ENCODE results near the gene TMPRSS11D.

GRCh38 chr4:67869580-67870190 lies 14.1 kb downstream of the TMPRSS11D start:
- TF ChIP-seq CTCF (IDR thresholded peaks at IDR 0.05; ENCODE audit: extremely low read depth in 1 of 2, insufficient read depth in 1 of 2, low read depth in 1 of 2, low read length in 2 of 2) (no peak), POLR2A (IDR thresholded peaks at IDR 0.05; ENCODE audit: low read depth, low read length) (no peak), POLR2AphosphoS5 (IDR thresholded peaks at IDR 0.05; ENCODE audit: insufficient read depth, low read depth, low read length) (no peak), EZH2 (IDR thresholded peaks at IDR 0.05; ENCODE audit: borderline replicate concordance, low read depth, low read length, severe bottlenecking) (no peak)

Measured in endothelial cell of umbilical vein (primary cell).